Lung (tissue), 12 donors: ENCODE measurements around the gene CATSPERZ. TPM values are rescaled to one million over a fixed set of nuclear protein-coding genes. Genes with fewer than 3 reads are reported as not detected.

Experiments
- ATAC-seq: fragments of 200-7000 bp; cut with Tn5 transposase; one replicate; pipeline ENCODE4 v1.9.1; 2020; ENCODE audit warnings: moderate number of reproducible peaks; ENCODE audit not compliant: insufficient read depth, low FRiP score
- DNase-seq, 3 donors: peaks; one replicate each; pipeline ENCODE4 v3.0.0-alpha.2; 2013 to 2017
- H3K27ac ChIP-seq, 2 donors: one replicate each; pipeline ENCODE4 v1.5.1; 2013; ENCODE audit warnings: mild to moderate bottlenecking in 2 of 2, moderate library complexity in 2 of 2, control low read depth in 1 of 2, inconsistent platforms in 1 of 2, low read depth in 1 of 2, low read length in 1 of 2
- H3K27me3 ChIP-seq, 3 donors: one replicate each; pipeline ENCODE4 v1.5.1; 2013; ENCODE audit warnings: low read length in 2 of 3; ENCODE audit not compliant: control insufficient read depth in 3 of 3, insufficient read depth in 3 of 3
- H3K36me3 ChIP-seq, 4 donors: one replicate each; pipeline ENCODE4 v1.5.1; 2013; ENCODE audit warnings: low read length in 4 of 4, mild to moderate bottlenecking in 1 of 4, moderate library complexity in 1 of 4; ENCODE audit not compliant: control insufficient read depth in 4 of 4, insufficient read depth in 4 of 4
- H3K4me1 ChIP-seq, 5 donors: one replicate each; pipeline ENCODE4 v1.5.1; 2013; ENCODE audit warnings: low read length in 5 of 5, mild to moderate bottlenecking in 2 of 5, moderate library complexity in 1 of 5; ENCODE audit not compliant: control insufficient read depth in 5 of 5, insufficient read depth in 5 of 5
- H3K4me3 ChIP-seq: one replicate; pipeline ENCODE4 v1.5.1; 2013; ENCODE audit warnings: mild to moderate bottlenecking, control low read depth, moderate library complexity
- H3K9ac ChIP-seq, 2 donors: one replicate each; pipeline ENCODE4 v1.5.1; 2013; ENCODE audit warnings: low read length in 2 of 2, control low read depth in 1 of 2; ENCODE audit not compliant: insufficient read depth in 1 of 2
- H3K9me3 ChIP-seq, 4 donors: one replicate each; pipeline ENCODE4 v1.5.1; 2013; ENCODE audit warnings: low read length in 3 of 4, mild to moderate bottlenecking in 1 of 4, moderate library complexity in 1 of 4; ENCODE audit not compliant: control insufficient read depth in 4 of 4, insufficient read depth in 3 of 4
- CTCF ChIP-seq: IDR thresholded peaks from 2 replicates; pipeline ENCODE4 v1.5.1; 2012; ENCODE audit warnings: mild to moderate bottlenecking; ENCODE audit errors: control extremely low read depth, extremely low read depth
- WGBS, 2 donors: extraction: QIAGEN DNeasy Blood & Tissue Kit; methylation state at CpG; one replicate each; pipeline ENCODE4 v1.1.7; 2013; 5-methylcytosine and 5-hydroxymethylcytosine counted together
- polyA plus RNA-seq, 2 donors: library from polyadenylated mRNA; stranded (reverse); fragments of 200-250 nt; gene quantifications; one replicate each; pipeline ENCODE4 v1.2.1, GENCODE V29; 2013
- total RNA-seq, 2 donors: library from RNA; depleted of rRNA in 1 of 2; stranded (reverse); fragments of >200 nt in 1 of 2; gene quantifications; one replicate each; pipeline ENCODE4 v1.2.1, GENCODE V29; 2014 to 2021
- donor health status: control.
- donor health status: control.
- donor health status: Bipolar disorder and iron deficiency.
- donor health status: healthy.
- donor health status: DM: yes; HTN: yes; CAD: no.

Gene CATSPERZ
- total and polyA plus RNA-seq, 4 donors: 0.31 to 0.98 (median 0.67) TPM; not detected in 1

GRCh38 chr11:64276653-64277431 lies 23.3 kb upstream of the CATSPERZ start:
- Histone ChIP-seq H3K36me3 (peaks cover 0 to 17% (median 11%) of the 10 kb centered on the region in 4 donors), H3K9ac (no peak overlapping the region), H3K4me1 (peaks cover 0 to 7% (median 0%) of the 10 kb centered on the region in 5 donors), H3K27me3 (no peaks in the 10 kb centered on the region), H3K9me3 (no peaks in the 10 kb centered on the region), H3K4me3 (no peak overlapping the region), H3K27ac (no peak overlapping the region)
- no peak for DNase-seq
- 79 to 85% methylated on average over 17 of the region's 17 CpGs for WGBS, 2 donors
- no peak for TF ChIP-seq CTCF
- ATAC-seq: no peak

- WGBS, 2 donors: 87 to 93% methylated on average over 8 of the region's 8 CpGs
- no peaks in the 10 kb centered on the region for H3K27me3 ChIP-seq
- H3K4me1 ChIP-seq: peaks cover 0 to 5% (median 0%) of the 10 kb centered on the region in 5 donors
- no peak for TF ChIP-seq CTCF
- H3K4me3 ChIP-seq: no peak overlapping the region
- H3K36me3 ChIP-seq: peaks cover 0 to 19% (median 10%) of the 10 kb centered on the region in 4 donors
- DNase-seq: no peak
- H3K9ac ChIP-seq: no peak overlapping the region
- H3K9me3 ChIP-seq: no peaks in the 10 kb centered on the region
- H3K27ac ChIP-seq: peak overlapping the region in 1 of 2 donors; percentile 6
- ATAC-seq: no peak
Observed at GRCh38 chr11:64278576-64279190, 21.5 kb upstream of the CATSPERZ start.

- WGBS, 2 donors: 95 to 96% methylated on average over 22 of the region's 22 CpGs
- H3K4me3 ChIP-seq: no peak overlapping the region
- H3K27ac ChIP-seq: no peak overlapping the region
- TF ChIP-seq CTCF: no peak
- peaks cover 0 to 11% (median 5%) of the 10 kb centered on the region in 4 donors for H3K36me3 ChIP-seq
- ATAC-seq (no peak), DNase-seq (no peak)
- H3K27me3 ChIP-seq: no peaks in the 10 kb centered on the region
- H3K9me3 ChIP-seq: no peaks in the 10 kb centered on the region
- peaks cover 0 to 20% (median 0%) of the 10 kb centered on the region in 5 donors for H3K4me1 ChIP-seq
- no peak overlapping the region for H3K9ac ChIP-seq
Observed at GRCh38 chr11:64281957-64282770, 18.0 kb upstream of the CATSPERZ start.
